C4-2B (cell line): ENCODE measurements around the gene LCN6.

Experiments used
- CTCF ChIP-seq: fragments of 450-650 bp; conservative IDR thresholded peaks from 2 replicates; pipeline ENCODE4 v1.5.1; 2017; ENCODE audit warnings: mild to moderate bottlenecking
- ZFX ChIP-seq: fragments of 450-650 bp; IDR thresholded peaks from 2 replicates; pipeline ENCODE4 v1.6.1; 2017

DNA sequence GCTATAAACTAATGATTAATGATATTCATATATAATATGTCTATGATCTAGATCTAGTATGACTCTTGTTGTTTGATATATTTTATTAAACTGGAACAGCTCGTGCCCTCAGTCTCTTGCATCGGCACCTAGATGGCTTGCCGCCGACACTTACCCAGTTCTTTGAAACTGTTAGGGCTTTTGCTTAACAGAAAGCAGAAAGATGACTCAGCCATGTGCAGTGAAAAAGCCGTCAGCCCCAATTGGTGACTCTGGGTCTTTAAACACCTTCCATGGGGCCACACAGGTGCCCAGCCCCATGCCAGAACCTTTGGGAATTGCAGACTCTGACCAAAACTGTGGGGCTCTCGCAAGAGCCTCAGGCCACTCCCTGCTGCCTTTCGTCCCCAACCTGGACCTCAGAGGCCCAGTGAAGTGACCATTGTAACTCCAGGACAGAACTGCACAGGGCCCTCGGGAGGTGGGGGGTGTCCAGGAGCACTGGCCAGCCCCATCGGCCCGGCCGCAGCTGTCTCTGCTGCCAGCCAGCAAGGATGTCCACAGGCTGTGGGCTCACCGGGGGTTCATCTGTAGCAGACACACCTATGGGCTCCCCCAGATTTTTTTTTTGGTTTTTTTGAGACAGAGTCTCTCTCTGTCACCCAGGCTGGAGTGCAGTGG lies 13.4 kb downstream of the LCN6 start:
- TF ChIP-seq CTCF (no peak), ZFX (no peak)
